ENCODE measurements around the gene ZNF362.

The ZNF362 gene

DNA sequence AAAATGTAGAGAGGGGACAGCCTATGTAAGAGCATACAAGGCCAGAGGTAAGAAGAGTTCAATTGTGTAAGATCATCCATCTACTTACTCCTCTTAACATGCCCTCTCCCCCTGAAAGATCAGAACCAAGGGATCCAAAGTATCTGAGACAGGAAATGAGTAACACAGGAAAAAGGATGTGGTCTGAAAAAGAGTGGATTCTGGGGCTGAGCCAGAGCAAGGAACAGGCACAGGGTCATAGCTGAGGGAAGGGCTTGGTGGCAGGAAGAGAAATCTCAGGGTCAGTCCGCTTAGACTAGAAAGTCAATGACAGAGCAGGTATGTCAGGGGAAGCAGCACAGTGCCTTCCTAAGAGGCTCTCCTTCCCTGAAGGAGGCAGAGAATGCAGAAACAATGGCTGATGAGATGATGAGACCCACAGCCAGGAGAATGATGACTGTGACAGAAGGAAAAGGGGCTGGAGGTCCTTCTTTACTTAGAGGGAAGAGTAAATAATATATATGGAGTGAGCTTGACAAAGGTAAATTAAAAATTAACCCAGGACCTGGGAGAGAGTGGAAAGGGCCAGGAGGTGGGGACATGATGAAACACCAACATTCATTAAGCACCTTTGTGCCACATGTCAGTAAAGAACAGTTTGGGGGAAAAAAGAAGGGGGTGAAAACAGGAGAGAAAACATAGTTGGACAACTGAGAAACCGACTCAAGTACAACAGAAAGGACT lies 90.8 kb downstream of the ZNF362 start:
- ATAC-seq = no peak
- DNase-seq = no peak

DNA sequence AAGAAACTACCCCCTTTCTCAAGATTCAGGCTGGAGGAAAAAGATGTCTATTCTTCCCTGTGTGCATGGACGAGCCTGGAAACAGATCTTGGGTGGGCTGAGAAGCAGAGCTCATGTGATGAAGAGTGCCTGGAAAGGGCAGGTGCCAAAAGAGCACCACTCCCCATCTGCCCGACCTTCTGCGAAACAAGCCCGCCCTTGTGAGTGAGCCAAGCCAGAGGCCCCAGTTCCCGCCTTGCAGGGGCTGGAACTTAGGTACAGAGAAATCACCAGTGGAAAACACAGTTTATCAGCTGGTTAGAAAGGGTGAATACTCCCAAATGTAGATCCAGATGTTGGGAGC lies 91.3 kb downstream of the ZNF362 start:
- DNase-seq = no peak
- ATAC-seq = no peak

DNA sequence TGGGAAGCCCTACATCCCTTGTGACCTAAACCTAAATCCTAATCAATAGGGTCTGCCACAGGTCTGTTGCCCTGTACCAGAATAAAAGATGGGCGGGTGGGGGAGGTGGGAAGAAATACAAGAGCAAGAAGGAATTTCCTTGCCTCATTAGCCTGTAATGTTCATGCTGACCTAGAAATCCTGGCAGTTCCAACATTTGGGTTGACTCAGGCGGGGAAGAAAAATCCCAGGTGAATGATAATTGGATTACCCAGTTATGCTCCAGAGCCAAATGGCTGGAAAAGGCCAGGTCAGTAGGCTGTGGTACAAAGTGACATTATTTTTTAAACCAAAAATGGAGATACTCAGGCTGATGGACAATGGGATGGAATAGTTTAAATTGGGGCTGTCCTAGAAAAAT lies 91.9 kb downstream of the ZNF362 start:
- no peak for DNase-seq

DNA sequence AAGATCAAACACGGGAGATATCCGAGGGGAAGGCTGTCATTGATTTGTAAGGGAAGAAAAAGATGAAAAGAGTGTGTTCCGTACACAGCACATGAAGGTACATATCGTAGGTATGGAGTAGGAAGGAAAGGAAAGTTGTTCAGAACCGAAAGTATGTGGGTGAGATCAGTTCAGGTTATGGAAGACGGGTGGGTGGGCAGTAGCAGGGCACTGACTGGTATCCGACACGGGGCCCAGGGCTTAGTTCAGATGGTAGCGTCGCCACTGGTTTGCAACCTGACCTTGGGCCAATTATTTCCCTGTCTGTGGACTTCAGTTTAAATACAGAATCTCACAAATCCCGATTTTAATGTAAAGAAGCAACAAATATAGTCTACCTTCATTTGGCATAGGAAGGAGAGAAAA lies 92.4 kb downstream of the ZNF362 start:
- DNase-seq (peak; percentile 37), ATAC-seq (peak; percentile 25)

More for the DNA sequence above, 91.9 kb downstream of the ZNF362 start:
- ATAC-seq = no peak

DNA sequence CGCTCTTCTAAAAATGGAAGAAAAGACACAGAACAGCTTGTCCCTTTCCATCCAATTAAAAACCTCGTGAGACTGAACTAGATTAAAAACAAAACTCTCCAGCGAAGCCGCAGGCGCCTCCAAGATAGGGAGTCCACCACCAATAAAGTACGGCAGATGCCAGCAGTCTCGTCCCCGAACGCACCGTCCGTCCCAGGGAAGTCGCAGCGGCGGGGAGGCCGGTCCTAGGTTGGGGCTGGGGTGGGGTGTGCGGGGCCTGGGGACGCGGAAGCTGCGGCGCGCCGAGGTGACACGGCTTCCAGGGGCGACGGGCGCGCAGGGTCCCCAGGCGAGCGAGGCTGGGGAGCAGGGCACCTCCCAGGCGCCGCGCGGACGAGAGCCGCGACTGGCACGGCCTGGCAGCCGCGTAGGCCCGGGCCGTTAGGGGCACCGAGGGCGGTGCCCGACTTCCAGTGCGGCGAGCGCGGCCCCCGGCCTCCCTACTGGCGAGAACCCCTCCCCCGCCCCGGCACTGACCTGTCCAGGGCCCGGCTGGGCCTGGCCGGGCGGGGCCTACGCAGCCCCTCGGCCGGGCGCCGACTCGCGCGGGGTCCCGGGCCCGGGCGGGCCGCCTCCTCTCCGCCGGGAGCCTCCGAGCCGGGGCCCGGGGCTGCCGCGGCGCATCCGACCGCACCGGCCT lies 92.9 kb downstream of the ZNF362 start:
- ATAC-seq = peak; percentile 30
- peak; percentile 56 for DNase-seq

DNA sequence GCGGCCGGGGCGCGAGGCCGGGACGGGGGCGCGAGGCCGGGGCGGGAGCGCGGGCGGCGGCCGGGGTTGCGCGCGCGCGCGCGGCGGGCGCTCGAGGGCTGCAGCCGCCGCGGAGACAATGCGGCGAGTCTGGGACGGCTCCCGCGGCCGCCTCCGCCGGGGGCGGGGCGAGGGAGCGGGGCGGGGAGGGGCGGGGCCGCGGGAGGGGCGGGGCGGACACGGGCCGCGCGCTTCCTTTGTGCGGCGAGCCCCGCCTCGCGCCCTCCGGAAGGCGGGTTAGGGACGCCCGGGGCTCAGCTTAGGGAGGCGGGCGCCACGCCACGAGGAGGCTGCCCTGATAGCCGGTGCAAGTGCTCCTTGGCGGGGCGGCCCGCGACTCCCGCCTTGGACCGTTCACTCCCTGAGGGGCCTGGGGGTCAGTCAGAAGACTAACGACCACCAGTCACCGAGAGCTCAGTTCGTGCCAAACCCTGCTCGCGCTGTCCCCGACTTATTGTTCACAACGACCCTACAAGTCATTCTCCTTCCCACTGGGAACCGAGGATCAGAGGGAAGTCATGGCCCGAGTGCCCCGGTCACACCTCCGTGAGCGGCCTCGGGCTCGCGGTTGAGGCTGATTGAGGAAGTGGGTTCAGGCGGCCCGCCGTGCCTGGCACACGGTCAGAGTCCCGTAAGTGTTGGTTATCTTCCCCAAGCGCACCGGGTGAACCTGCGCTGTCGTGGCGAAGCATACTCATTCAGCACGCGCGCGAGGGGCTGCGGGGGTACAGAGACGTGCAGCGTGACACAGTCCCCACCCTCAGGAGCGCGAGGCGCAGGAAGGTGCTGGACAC lies 93.7 kb downstream of the ZNF362 start:
- DNase-seq = peak; percentile 84
- peak; percentile 93 for ATAC-seq
